Bronchial epithelial cell (primary cell): ENCODE measurements around the gene UAP1L1. TPM values are rescaled to one million over a fixed set of nuclear protein-coding genes. Genes with fewer than 3 reads are reported as not detected.

Experiments
- DNase-seq: peaks from one replicate; pipeline ENCODE4 v3.0.0-alpha.2; 2010; ENCODE audit warnings: low read depth
- FAIRE-seq: peaks from 2 replicates; lab custom pipeline; 2011; peaks lifted over from hg19 to GRCh38; lab: Jason Lieb, UNC
- H3K27me3 ChIP-seq: 2 replicates; pipeline ENCODE4 v1.5.1; 2011; ENCODE audit warnings: low read length; ENCODE audit not compliant: control insufficient read depth, insufficient read depth
- H3K36me3 ChIP-seq: 2 replicates; pipeline ENCODE4 v1.5.1; 2011; ENCODE audit warnings: low read length; ENCODE audit not compliant: control insufficient read depth, insufficient read depth
- H3K4me3 ChIP-seq: 2 replicates; pipeline ENCODE4 v1.5.1; 2011; ENCODE audit warnings: mild to moderate bottlenecking, low read depth, low read length, control low read depth
- CTCF ChIP-seq: IDR thresholded peaks from 2 replicates; pipeline ENCODE4 v1.5.1; 2011; ENCODE audit warnings: mild to moderate bottlenecking, moderate library complexity, low read length, control low read depth, inconsistent platforms; ENCODE audit not compliant: insufficient read depth, severe bottlenecking
- total RNA-seq: library from RNA; depleted of rRNA; stranded (reverse); fragments of >200 nt; gene quantifications from 2 replicates; pipeline ENCODE4 v1.2.1, GENCODE V29; 2014

UAP1L1 gene
- 2.0 and 3.2 TPM in 2 replicates for total RNA-seq

GRCh38 chr9:137077010-137077747, at the start of gene UAP1L1:
TSS of gene UAP1L1 (plus strand) at chr9:137077517. CDS start at chr9:137077533, 16 bp downstream.
- FAIRE-seq (no peak), DNase-seq (no peak)
- H3K4me3 ChIP-seq, result peak within 1 kb of the TSS; percentile 56
- TF ChIP-seq CTCF, result no peak
- H3K27me3 ChIP-seq, result no peaks in the 10 kb centered on the region
- peaks cover 3% of the 10 kb centered on the region for H3K36me3 ChIP-seq

- Histone ChIP-seq H3K36me3 (no peaks in the 10 kb centered on the region), H3K27me3 (no peaks in the 10 kb centered on the region), H3K4me3 (peak overlapping the region; percentile 41)
- DNase-seq (peak; percentile 12), FAIRE-seq (no peak)
- TF ChIP-seq CTCF, result peak; percentile 67
These were observed 48.9 kb upstream of the UAP1L1 start for GRCh38 chr9:137028263-137029057.

- Histone ChIP-seq H3K27me3 (no peaks in the 10 kb centered on the region), H3K36me3 (no peaks in the 10 kb centered on the region), H3K4me3 (peak overlapping the region; percentile 40)
- TF ChIP-seq CTCF, result peak; percentile 94
- FAIRE-seq (no peak), DNase-seq (peak; percentile 23)
These were observed 48.0 kb upstream of the UAP1L1 start for GRCh38 chr9:137029058-137029936.

- no peak for DNase-seq
- no peaks in the 10 kb centered on the region for H3K27me3 ChIP-seq
- H3K4me3 ChIP-seq, result no peak overlapping the region
- H3K36me3 ChIP-seq, result no peaks in the 10 kb centered on the region
- no peak for FAIRE-seq
- no peak for TF ChIP-seq CTCF
These were observed 47.3 kb upstream of the UAP1L1 start for GRCh38 chr9:137030006-137030405.
